ENCODE measurements around the gene ENGASE. TPM values are rescaled to one million over a fixed set of nuclear protein-coding genes. Genes with fewer than 3 reads are reported as not detected.

ENGASE gene
- total RNA-seq, 3 donors from 2014 or later: 27.4 to 35.0 (median 31.5) TPM

DNA sequence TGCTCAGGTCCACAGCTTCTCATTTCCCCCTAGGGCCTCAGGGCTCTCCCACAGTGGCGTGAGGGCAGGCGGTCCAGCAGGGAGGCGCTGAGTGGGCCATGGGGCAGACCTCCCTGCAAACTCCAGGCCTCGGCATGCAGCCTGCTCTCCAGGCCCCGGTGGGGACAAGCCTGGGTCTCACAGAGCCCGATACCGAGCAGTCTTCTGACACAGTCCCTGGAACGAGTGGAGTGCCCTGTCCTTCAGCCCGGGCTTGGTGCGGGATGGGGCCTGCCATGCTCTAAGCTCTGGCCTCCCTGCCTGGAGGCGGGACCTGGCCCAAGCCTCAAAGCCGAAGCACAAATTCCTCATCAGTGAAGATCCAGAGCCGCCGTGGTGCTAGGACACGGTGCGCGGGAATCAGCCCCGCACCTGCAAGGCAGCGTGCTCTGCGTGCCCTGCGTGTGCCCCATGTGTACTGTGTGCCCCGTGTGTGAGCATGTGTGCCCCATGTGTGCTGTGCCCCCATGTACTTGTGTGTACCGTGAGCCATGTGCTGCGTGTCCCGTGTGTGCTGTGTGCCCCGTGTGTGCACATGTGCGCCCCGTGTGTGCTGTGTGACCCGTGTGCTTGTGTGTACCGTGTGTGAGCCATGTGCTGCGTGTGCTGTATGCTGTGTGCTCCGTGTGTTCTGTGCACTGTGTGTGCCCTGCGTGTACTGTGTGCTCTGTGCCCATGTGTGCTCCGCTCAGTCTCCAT, 56.1 kb downstream of the ENGASE start:
- H3K9me3 ChIP-seq: no peaks in the 10 kb centered on the region
- H3K27me3 ChIP-seq: peaks cover 0 to 100% of the 10 kb centered on the region in 2 donors
- no peaks in the 10 kb centered on the region for H3K36me3 ChIP-seq

DNA sequence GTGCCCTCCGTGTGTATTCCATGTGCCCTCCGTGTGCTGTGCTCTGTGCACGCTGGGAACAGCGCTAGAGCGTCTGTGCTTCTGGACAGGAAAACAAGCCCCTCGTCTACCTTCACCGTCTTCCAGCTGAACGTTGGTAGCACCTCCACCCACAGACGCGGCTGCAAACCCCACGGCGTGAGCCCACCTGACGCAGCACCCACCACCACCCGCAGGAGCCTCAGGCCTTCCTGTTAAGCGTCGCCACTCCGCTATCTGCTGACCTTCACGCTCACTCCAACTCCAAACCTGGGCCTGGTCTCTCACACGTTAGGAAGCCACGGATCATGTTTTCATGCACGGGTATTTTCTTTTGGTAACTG, 56.6 kb downstream of the ENGASE start:
- DNase-seq (ENCODE audit: low spot score in 2 of 2): no peak
- TF ChIP-seq, protein P1, sequence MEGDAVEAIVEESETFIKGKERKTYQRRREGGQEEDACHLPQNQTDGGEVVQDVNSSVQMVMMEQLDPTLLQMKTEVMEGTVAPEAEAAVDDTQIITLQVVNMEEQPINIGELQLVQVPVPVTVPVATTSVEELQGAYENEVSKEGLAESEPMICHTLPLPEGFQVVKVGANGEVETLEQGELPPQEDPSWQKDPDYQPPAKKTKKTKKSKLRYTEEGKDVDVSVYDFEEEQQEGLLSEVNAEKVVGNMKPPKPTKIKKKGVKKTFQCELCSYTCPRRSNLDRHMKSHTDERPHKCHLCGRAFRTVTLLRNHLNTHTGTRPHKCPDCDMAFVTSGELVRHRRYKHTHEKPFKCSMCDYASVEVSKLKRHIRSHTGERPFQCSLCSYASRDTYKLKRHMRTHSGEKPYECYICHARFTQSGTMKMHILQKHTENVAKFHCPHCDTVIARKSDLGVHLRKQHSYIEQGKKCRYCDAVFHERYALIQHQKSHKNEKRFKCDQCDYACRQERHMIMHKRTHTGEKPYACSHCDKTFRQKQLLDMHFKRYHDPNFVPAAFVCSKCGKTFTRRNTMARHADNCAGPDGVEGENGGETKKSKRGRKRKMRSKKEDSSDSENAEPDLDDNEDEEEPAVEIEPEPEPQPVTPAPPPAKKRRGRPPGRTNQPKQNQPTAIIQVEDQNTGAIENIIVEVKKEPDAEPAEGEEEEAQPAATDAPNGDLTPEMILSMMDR (IDR thresholded peaks at IDR 0.05): no peak
- TF ChIP-seq POLR2A (IDR thresholded peaks at IDR 0.05) (no peak), POLR2AphosphoS5 (IDR thresholded peaks at IDR 0.05) (no peak)
- H3K4me1 ChIP-seq: no peaks in the 10 kb centered on the region
- H3K27ac ChIP-seq: no peak overlapping the region
- intact Hi-C loops (cut with DNase I; ENCODE audit: low total_unique reads): no loop called here
- H3K9me3 ChIP-seq: no peaks in the 10 kb centered on the region
- H3K27me3 ChIP-seq: peaks cover 0 to 100% of the 10 kb centered on the region in 2 donors
- H3K36me3 ChIP-seq: no peaks in the 10 kb centered on the region
- H3K4me3 ChIP-seq: no peak overlapping the region

More for the DNA sequence above, 56.1 kb downstream of the ENGASE start:
- Histone ChIP-seq H3K27ac (no peak overlapping the region), H3K4me1 (no peaks in the 10 kb centered on the region), H3K4me3 (no peak overlapping the region)
- intact Hi-C loops (cut with DNase I; ENCODE audit: low total_unique reads): no loop called here
- TF ChIP-seq POLR2A (IDR thresholded peaks at IDR 0.05) (no peak), POLR2AphosphoS5 (IDR thresholded peaks at IDR 0.05) (no peak)
- TF ChIP-seq, protein P1 (IDR thresholded peaks at IDR 0.05): no peak
- DNase-seq (ENCODE audit: low spot score in 2 of 2): no peak

DNA sequence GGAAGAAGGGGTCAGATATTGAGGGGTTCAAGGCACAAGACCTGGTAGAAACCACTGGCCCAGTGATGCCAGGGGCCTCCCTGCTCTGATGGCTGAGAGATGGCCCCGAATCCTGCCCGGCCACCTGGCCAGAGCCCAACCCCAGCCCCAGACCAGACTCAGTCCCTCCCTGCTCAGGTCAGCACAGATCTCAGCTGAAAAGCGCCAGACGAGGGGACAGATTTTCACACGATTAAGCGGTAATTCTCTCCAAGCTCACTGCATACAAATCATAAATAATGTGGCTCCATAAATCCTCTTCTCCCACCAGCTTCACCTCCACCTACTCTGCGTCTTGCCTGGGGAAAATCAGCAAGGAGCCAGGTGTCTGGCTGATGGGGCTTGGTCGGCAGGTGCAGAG, 57.1 kb downstream of the ENGASE start:
- H3K9me3 ChIP-seq: no peaks in the 10 kb centered on the region
- H3K27me3 ChIP-seq: peaks cover 0 to 100% of the 10 kb centered on the region in 2 donors
- TF ChIP-seq POLR2A (IDR thresholded peaks at IDR 0.05): no peak
- no peak for TF ChIP-seq POLR2AphosphoS5 (IDR thresholded peaks at IDR 0.05)
- TF ChIP-seq, protein P1 (IDR thresholded peaks at IDR 0.05): no peak
- intact Hi-C loops (cut with DNase I; ENCODE audit: low total_unique reads): no loop called here
- H3K27ac ChIP-seq: no peak overlapping the region
- H3K4me3 ChIP-seq: no peak overlapping the region
- no peaks in the 10 kb centered on the region for H3K4me1 ChIP-seq
- DNase-seq (ENCODE audit: low spot score in 2 of 2): no peak
- H3K36me3 ChIP-seq: no peaks in the 10 kb centered on the region

DNA sequence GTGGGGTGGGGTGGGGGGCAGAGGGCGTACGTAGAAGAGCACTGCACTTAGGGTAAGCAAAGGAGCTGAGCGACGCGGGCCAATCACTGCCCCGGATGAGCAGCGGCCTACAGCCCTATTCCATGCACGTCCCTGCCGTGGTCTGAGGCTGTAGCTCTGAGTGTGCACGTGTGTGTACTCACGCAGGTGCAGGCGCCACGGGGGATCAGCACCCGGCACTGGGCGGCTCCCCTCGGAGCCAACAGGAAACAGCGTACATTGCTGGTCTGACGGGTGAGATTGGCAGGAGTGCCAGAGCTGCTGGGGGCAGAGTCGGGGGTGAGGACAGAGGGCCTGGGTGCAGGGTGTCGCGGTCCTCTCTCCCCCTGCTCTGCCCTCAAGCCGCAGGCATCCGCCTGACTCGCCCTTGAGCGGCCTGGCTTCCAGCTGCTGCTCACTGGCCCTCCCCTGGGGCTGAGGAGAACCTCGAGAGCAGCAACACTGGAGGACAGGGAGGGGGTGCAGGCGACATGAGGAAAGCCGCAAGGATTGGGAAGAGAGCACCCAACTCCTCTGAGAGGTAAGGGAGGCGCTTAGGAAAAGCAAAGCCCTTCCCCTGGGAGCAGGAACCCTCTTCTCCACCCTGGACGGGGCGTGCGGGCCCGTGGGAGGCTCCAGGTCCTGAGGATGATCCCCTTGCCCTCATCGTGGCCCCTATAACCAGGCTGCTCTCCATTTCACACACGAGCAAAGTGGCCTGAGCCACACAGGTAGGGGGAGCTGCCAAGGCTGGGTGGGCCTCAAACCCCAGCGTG, 57.8 kb downstream of the ENGASE start:
- no peak overlapping the region for H3K27ac ChIP-seq
- no peaks in the 10 kb centered on the region for H3K9me3 ChIP-seq
- intact Hi-C loops (cut with DNase I; ENCODE audit: low total_unique reads): no loop called here
- DNase-seq (ENCODE audit: low spot score in 2 of 2): no peak
- peaks cover 0 to 100% of the 10 kb centered on the region in 2 donors for H3K27me3 ChIP-seq
- H3K36me3 ChIP-seq: no peaks in the 10 kb centered on the region
- TF ChIP-seq POLR2AphosphoS5 (IDR thresholded peaks at IDR 0.05): no peak
- TF ChIP-seq, protein P1 (IDR thresholded peaks at IDR 0.05): no peak
- no peak overlapping the region for H3K4me3 ChIP-seq
- no peaks in the 10 kb centered on the region for H3K4me1 ChIP-seq

DNA sequence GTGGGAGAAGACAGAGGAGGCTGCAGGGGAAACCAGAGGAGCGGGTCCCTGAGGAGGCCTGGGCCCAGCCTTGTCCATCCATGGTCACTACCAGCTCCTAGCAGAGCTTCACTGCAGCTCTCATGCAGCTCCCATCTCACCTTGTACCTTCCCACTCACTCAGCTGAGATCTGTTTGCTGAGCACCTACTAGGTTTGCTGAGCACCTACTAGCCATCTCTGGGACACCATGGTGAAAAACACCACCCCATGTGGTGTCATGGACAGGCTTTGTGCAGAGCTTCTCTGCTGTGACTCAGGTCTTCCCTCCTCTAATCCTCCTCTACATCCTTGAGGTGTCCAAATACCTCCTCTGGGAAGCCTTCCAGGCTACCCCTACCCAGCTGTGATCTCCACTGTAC, 58.6 kb downstream of the ENGASE start:
- Histone ChIP-seq H3K4me1 (no peaks in the 10 kb centered on the region), H3K27ac (no peak overlapping the region), H3K36me3 (no peaks in the 10 kb centered on the region), H3K9me3 (no peaks in the 10 kb centered on the region), H3K4me3 (no peak overlapping the region), H3K27me3 (peaks cover 0 to 100% of the 10 kb centered on the region in 2 donors)
- intact Hi-C loops (cut with DNase I; ENCODE audit: low total_unique reads): no loop called here
- TF ChIP-seq, protein P1 (IDR thresholded peaks at IDR 0.05): no peak
- TF ChIP-seq POLR2A (IDR thresholded peaks at IDR 0.05) (no peak), POLR2AphosphoS5 (IDR thresholded peaks at IDR 0.05) (no peak)
- no peak for DNase-seq (ENCODE audit: low spot score in 2 of 2)
